ENCODE data around the gene CD5L. TPM values are rescaled to one million over a fixed set of nuclear protein-coding genes. Genes with fewer than 3 reads are reported as not detected.

The CD5L gene
- total RNA-seq, 1 donor from 2014 or later, result not detected

- DNase-seq (ENCODE audit: low read depth), result no peak
Measured at GRCh38 chr1:157813269-157813668, 28.3 kb downstream of the CD5L start.

DNA sequence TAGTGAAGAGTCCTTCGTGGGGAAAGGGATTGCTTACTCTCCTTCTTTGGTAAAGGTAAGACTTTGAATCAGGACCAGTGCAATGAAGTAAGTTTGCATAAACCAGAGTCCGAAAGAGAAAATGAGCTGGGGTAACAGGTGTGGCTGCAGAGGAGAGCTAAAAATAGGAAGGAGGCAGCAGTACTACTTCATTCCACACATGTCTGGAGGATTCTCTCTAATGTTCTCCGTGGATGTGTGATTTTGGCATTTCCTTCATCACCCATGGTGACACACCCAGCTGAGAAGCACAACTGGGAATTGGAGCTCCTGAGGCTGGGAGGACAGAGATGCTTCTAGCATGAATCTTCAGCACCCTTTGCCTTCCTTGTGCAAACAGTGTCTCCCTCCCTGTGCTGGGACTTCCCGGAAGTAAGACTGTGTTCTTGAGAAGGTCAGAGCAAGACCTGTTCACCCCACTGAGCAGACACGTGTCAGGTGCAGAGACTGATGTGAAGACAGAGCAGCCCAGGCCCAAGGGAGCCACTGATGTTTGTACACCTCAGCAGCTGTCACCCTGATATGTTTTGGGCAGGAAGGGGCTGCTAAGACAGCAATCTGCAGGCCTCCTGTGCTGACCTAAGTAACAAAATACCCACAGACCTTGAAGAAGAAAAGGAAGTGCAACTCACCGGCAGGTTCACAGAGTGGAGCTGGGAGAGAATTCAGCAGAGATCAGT is 35.0 kb downstream of the CD5L start:
- DNase-seq (ENCODE audit: low read depth), result no peak

DNA sequence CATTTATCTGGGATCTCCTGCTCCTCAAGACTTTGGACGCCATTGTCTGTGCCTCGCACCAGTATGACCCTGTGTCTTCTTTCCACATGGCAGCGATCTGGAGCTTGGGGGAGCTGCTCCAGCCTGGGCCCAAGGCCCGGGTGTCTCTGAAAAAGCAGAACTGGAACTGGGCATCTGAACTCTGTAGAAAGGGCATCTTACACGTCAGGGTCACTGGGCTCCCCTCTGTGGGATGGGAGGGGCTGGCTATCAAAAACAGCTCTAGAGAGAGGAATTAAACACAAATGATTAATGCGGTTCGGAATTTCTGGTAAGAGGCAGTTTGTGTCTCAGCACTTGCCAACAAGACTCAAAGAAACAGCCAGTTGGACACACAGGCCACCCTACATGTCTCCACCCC is 37.8 kb downstream of the CD5L start:
- DNase-seq (ENCODE audit: low read depth), result no peak

DNA sequence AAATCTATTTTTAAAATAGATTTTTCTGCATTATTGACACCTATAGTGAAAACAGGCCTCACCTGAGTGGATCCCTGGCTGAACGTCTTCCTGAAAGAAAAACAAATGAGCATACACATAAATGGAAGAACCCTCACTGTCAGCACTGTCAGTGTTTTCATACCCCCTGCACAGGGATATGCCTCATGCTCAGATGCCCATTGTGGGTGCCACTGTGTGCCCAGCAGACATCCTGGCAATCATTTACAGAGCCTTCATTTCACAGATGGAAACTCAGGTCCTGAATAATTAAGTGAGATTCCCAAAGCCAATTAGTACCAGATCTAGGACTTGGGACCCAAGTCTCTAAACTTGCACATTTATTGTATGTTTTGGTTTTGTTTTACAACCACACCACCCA is 41.6 kb downstream of the CD5L start:
- DNase-seq (ENCODE audit: low read depth), result peak; percentile 40

GRCh38 chr1:157798211-157798610 is 43.4 kb downstream of the CD5L start:
- peak; percentile 46 for DNase-seq (ENCODE audit: low read depth)

- DNase-seq (ENCODE audit: low read depth), result no peak
Measured at GRCh38 chr1:157785248-157785647, 56.4 kb downstream of the CD5L start.

GRCh38 chr1:157784801-157785200 is 56.8 kb downstream of the CD5L start:
- no peak for DNase-seq (ENCODE audit: low read depth)

DNA sequence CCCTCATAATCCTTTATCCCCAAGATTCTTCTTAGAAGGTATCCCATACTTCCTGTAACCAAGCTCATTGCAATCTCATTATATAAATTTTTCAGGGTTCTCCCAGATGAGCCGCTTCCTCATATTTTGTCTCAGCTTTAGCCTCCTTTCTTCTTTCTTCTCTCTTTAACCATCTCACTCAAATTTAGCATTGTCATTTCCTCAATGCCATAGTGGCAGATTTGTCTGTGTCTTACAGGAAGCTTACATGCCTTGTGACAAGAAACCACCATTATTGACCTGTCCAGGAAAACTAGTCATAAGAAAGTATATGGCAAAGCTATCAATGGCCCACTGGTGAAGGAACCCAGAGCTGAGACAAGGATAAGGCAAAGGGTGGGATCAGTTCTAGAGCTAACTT is 58.7 kb downstream of the CD5L start:
- no peak for DNase-seq (ENCODE audit: low read depth)

DNA sequence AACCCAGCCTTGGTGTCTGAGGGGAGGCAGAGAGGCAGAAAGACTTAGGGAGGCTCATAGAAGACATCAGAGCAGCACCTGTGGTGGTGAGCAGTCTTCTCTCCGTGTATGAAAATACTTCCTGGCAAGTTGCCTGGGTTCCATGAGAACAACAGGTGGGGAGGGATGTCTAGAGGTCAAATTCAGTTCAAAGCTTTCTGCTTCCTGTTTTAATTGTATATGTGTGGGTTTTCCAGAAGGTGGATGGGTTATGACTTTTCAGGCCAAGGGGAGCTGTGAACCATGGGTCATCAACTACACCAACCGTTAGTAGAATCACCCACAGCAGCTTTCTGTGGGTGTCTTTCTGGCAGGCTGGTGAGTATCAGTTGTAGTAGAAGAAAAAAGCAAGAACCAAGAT is 60.6 kb downstream of the CD5L start:
- no peak for DNase-seq (ENCODE audit: low read depth)

Other genes with a start within 250 kb of the CD5L start
- not detected in 2 replicates for gene FCRL4, start 243.7 kb downstream of the CD5L start, total RNA-seq
- not detected in 2 replicates for gene FCRL3, start 141.0 kb downstream of the CD5L start, total RNA-seq
- not detected in 2 replicates for gene FCRL2, start 64.7 kb downstream of the CD5L start, total RNA-seq
- gene FCRL1, start 21.7 kb downstream of the CD5L start, total RNA-seq, result not detected in 2 replicates
- gene KIRREL1, start 151.8 kb upstream of the CD5L start, total RNA-seq, result 161 and 297 TPM in 2 replicates